Kidney (tissue), 14 donors: Measurements from ENCODE around the gene RALY. TPM values are rescaled to one million over a fixed set of nuclear protein-coding genes. Genes with fewer than 3 reads are reported as not detected.

Source experiments
- DNase-seq, 5 donors: peaks; one replicate each; pipeline ENCODE4 v3.0.0-alpha.2; 2013 to 2020
- FAIRE-seq: peaks from 2 replicates; lab custom pipeline; 2012; peaks lifted over from hg19 to GRCh38; lab: Jason Lieb, UNC
- H3K27ac ChIP-seq, 2 donors: one replicate each; pipeline ENCODE4 v1.7.0; 2013; ENCODE audit warnings: low read depth in 2 of 2, low read length in 2 of 2, inconsistent platforms in 1 of 2
- H3K27me3 ChIP-seq: one replicate; pipeline ENCODE4 v1.7.1; 2013; ENCODE audit warnings: low read length, inconsistent platforms; ENCODE audit not compliant: control insufficient read depth, insufficient read depth
- H3K36me3 ChIP-seq, 3 donors: one replicate each; pipeline versions ENCODE4 v1.7.0 to v1.7.1; 2013; ENCODE audit warnings: low read length in 3 of 3, control low read depth in 1 of 3, inconsistent platforms in 1 of 3; ENCODE audit not compliant: insufficient read depth in 3 of 3, control insufficient read depth in 2 of 3
- H3K4me1 ChIP-seq, 3 donors: one replicate each; pipeline versions ENCODE4 v1.7.0 to v1.7.1; 2013; ENCODE audit warnings: low read length in 3 of 3, inconsistent platforms in 1 of 3, low read depth in 1 of 3; ENCODE audit not compliant: control insufficient read depth in 2 of 3, insufficient read depth in 2 of 3
- H3K4me3 ChIP-seq, 3 donors: one replicate each; pipeline versions ENCODE4 v1.7.0 to v1.8.1; 2013; ENCODE audit warnings: low read length in 3 of 3, control low read depth in 1 of 3, inconsistent platforms in 1 of 3
- H3K9ac ChIP-seq, 3 donors: one replicate each; pipeline versions ENCODE4 v1.7.0 to v1.7.1; 2013; ENCODE audit warnings: low read length in 3 of 3, control low read depth in 1 of 3, inconsistent platforms in 1 of 3
- H3K9me3 ChIP-seq, 3 donors: one replicate each; pipeline versions ENCODE4 v1.7.0 to v1.7.1; 2013; ENCODE audit warnings: low read length in 3 of 3, control low read depth in 1 of 3, inconsistent platforms in 1 of 3; ENCODE audit not compliant: control insufficient read depth in 2 of 3, insufficient read depth in 1 of 3
- CTCF ChIP-seq: IDR thresholded peaks from 3 replicates; pipeline ENCODE4 v1.5.1; 2012; ENCODE audit warnings: mild to moderate bottlenecking, moderate library complexity, borderline replicate concordance; ENCODE audit not compliant: insufficient read depth; ENCODE audit errors: extremely low read depth
- intact Hi-C: fragments of 100-400 bp; cut with DNase I; formaldehyde crosslinking; loops from one replicate; pipeline ENCODE4 v1.11.1; 2022
- polyA plus RNA-seq: library from polyadenylated mRNA; stranded (reverse); fragments of 350-450 nt; fragmentation: Illumina TruSeq; extraction: RNeasy Lipid Tissue Mini Kit (QIAGEN cat#74804); gene quantifications from one replicate; pipeline ENCODE4 v1.2.3, GENCODE V29; 2014; ENCODE audit warnings: low read depth, low replicate concordance; ENCODE audit not compliant: insufficient read depth
- total RNA-seq: library from RNA; stranded (reverse); fragmentation: NEBNext Ultra II Directional; extraction: Animal tissue kit (Norgen Biotek cat#: 25700); gene quantifications from one replicate; pipeline ENCODE4 v1.2.1, GENCODE V29; 2021
- donor health status: control.
- donor health status: control.
- donor health status: control.
- donor health status: control.
- donor health status: control.
- donor health status: DM: yes; HTN: yes; CAD: no.
- donor health status: Normal renal cell carcinoma (clear cell type).

RALY gene
- total and polyA plus RNA-seq, 2 donors from 2014 or later = 119 to 138 TPM

- Histone ChIP-seq H3K4me1 (peaks cover 0 to 11% (median 0%) of the 10 kb centered on the region in 3 donors), H3K36me3 (peaks cover 0 to 3% (median 0%) of the 10 kb centered on the region in 3 donors), H3K9ac (no peak overlapping the region), H3K9me3 (no peaks in the 10 kb centered on the region), H3K4me3 (no peak overlapping the region), H3K27me3 (no peaks in the 10 kb centered on the region), H3K27ac (no peak overlapping the region)
- intact Hi-C loops = no loop called here
- FAIRE-seq (no peak), DNase-seq (no peak)
- no peak for TF ChIP-seq CTCF
Observed at GRCh38 chr20:34061695-34062094, 68.0 kb downstream of the RALY start.

- intact Hi-C loops = no loop called here
- Histone ChIP-seq H3K36me3 (peaks cover 0 to 3% (median 0%) of the 10 kb centered on the region in 3 donors), H3K9me3 (no peaks in the 10 kb centered on the region), H3K27me3 (no peaks in the 10 kb centered on the region), H3K4me3 (no peak overlapping the region), H3K4me1 (peaks cover 0 to 11% (median 0%) of the 10 kb centered on the region in 3 donors), H3K27ac (no peak overlapping the region), H3K9ac (no peak overlapping the region)
- DNase-seq (no peak), FAIRE-seq (no peak)
- TF ChIP-seq CTCF = no peak
Observed at GRCh38 chr20:34062570-34063482, 69.1 kb downstream of the RALY start.

GRCh38 chr20:34064286-34064685 lies 70.6 kb downstream of the RALY start:
- peaks cover 0 to 15% (median 3%) of the 10 kb centered on the region in 3 donors for H3K4me1 ChIP-seq
- peaks cover 0 to 3% (median 0%) of the 10 kb centered on the region in 3 donors for H3K36me3 ChIP-seq
- H3K27ac ChIP-seq = no peak overlapping the region
- FAIRE-seq (no peak), DNase-seq (no peak)
- no peak for TF ChIP-seq CTCF
- intact Hi-C loops = no loop called here
- no peak overlapping the region for H3K9ac ChIP-seq
- no peaks in the 10 kb centered on the region for H3K9me3 ChIP-seq
- H3K27me3 ChIP-seq = no peaks in the 10 kb centered on the region
- no peak overlapping the region for H3K4me3 ChIP-seq
